Endothelial cell of umbilical vein (primary cell): Measurements from ENCODE around the gene PTRHD1.

Source experiments
- EZH2 ChIP-seq: IDR thresholded peaks from 2 replicates; pipeline ENCODE4 v1.6.1; 2012; ENCODE audit warnings: borderline replicate concordance, low read depth, mild to moderate bottlenecking, moderate library complexity, low read length, inconsistent platforms; ENCODE audit not compliant: severe bottlenecking
- FOS ChIP-seq: IDR thresholded peaks from 2 replicates; pipeline ENCODE4 v1.6.1; 2011; ENCODE audit warnings: mild to moderate bottlenecking, low read length, moderate library complexity, borderline replicate concordance; ENCODE audit not compliant: insufficient read depth
- GATA2 ChIP-seq: IDR thresholded peaks from 2 replicates; pipeline ENCODE4 v1.7.0; 2011; ENCODE audit warnings: low read depth, mild to moderate bottlenecking, moderate library complexity, mixed read lengths, low read length; ENCODE audit not compliant: insufficient read length, insufficient read depth
- JUN ChIP-seq: IDR thresholded peaks from 2 replicates; pipeline ENCODE4 v1.6.1; 2011; ENCODE audit warnings: borderline replicate concordance, low read depth; ENCODE audit not compliant: insufficient read length, insufficient read depth
- MAX ChIP-seq: IDR thresholded peaks from 2 replicates; pipeline ENCODE4 v1.6.1; 2011; ENCODE audit not compliant: insufficient read depth, insufficient read length
- MYC ChIP-seq: IDR thresholded peaks from one replicate; pipeline ENCODE4 v1.6.1; 2011; ENCODE audit warnings: mild to moderate bottlenecking, low read depth, low read length
- POLR2A ChIP-seq: IDR thresholded peaks from 2 replicates; pipeline ENCODE4 v1.6.1; 2012; ENCODE audit warnings: low read depth, mild to moderate bottlenecking, control low read depth, low read length
- POLR2AphosphoS5 ChIP-seq: IDR thresholded peaks from 2 replicates; pipeline ENCODE4 v1.6.1; 2012; ENCODE audit warnings: low read depth, mild to moderate bottlenecking, control low read depth, low read length, moderate library complexity; ENCODE audit not compliant: insufficient read depth
- TF ChIP-seq, protein P1 (sequence below), 2 donors: IDR thresholded peaks; 1 replicate in 1 of 2; 2 replicates in 1 of 2; pipeline ENCODE4 v1.5.1; 2011; ENCODE audit warnings: low read length in 2 of 2, mild to moderate bottlenecking in 2 of 2, moderate library complexity in 2 of 2, control low read depth in 1 of 2, inconsistent platforms in 1 of 2, low read depth in 1 of 2; ENCODE audit not compliant: insufficient read depth in 1 of 2; ENCODE audit errors: extremely low read depth in 1 of 2

DNA sequence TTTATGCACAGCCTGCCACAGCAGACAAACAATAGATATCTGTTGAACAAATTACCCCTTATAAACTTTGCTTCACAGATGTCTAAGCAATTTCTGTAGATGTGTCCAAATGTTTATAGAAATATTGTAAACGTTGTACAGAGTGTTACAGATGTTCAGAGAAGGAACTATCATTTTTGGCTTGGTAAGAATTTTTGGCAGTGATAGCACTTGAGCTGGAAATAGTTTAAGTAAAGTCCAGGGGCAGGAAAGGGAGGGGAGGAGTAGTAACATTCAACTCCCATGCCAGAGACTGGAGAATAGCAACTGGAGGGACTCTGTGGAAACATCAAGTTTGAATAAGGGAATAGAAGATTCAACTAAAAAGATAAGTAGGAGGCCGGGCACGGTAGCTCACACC, 4.4 kb downstream of the PTRHD1 start:
- TF ChIP-seq, protein P1, sequence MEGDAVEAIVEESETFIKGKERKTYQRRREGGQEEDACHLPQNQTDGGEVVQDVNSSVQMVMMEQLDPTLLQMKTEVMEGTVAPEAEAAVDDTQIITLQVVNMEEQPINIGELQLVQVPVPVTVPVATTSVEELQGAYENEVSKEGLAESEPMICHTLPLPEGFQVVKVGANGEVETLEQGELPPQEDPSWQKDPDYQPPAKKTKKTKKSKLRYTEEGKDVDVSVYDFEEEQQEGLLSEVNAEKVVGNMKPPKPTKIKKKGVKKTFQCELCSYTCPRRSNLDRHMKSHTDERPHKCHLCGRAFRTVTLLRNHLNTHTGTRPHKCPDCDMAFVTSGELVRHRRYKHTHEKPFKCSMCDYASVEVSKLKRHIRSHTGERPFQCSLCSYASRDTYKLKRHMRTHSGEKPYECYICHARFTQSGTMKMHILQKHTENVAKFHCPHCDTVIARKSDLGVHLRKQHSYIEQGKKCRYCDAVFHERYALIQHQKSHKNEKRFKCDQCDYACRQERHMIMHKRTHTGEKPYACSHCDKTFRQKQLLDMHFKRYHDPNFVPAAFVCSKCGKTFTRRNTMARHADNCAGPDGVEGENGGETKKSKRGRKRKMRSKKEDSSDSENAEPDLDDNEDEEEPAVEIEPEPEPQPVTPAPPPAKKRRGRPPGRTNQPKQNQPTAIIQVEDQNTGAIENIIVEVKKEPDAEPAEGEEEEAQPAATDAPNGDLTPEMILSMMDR (IDR thresholded peaks at IDR 0.05; ENCODE audit: extremely low read depth in 1 of 2, insufficient read depth in 1 of 2, low read depth in 1 of 2, low read length in 2 of 2), result no peak
- TF ChIP-seq MYC (no peak), EZH2 (no peak), POLR2A (no peak), JUN (no peak), POLR2AphosphoS5 (no peak), GATA2 (no peak), FOS (no peak), MAX (no peak)
